Body of pancreas (tissue), 4 donors: ENCODE data around the gene COPG1.

Experiments used
- CTCF ChIP-seq, 7 experiments: fragments of 450-650 bp in 4 of 7; fragments of 200-600 bp in 3 of 7; sonication (generic) in 3 of 7; IDR thresholded peaks; one replicate each; pipeline ENCODE4 v1.5.1; 2016 to 2019; ENCODE audit warnings: antibody characterized with exemption in 7 of 7
- POLR2A ChIP-seq, 3 donors: fragments of 450-650 bp; IDR thresholded peaks; one replicate each; pipeline ENCODE4 v1.6.1; 2016; ENCODE audit warnings: antibody characterized with exemption in 3 of 3, mild to moderate bottlenecking in 2 of 3

- no peak for TF ChIP-seq CTCF (IDR thresholded peaks at IDR 0.05)
- no peak for TF ChIP-seq POLR2A (IDR thresholded peaks at IDR 0.05)
Observed at GRCh38 chr3:129325383-129325782, 76.0 kb downstream of the COPG1 start.
